Activated CD4-positive, alpha-beta T cell treated with anti-CD3 and anti-CD28 coated beads, Interleukin-2, amount 50 U/mL, for 4 hours (primary cell): Measurements from ENCODE around the gene DIP2C.
"Not testable (repeated sequence)": the region's sequence is repeated elsewhere in the genome, so short reads cannot be mapped to it uniquely, and the experiment has no call there.

Experiments used
- DNase-seq, 2 experiments: peaks; one replicate each; pipeline ENCODE4 v3.0.0-alpha.2; 2020

The DIP2C gene

GRCh38 chr10:396535-397220 is 292.8 kb downstream of the DIP2C start:
- no peak for DNase-seq

GRCh38 chr10:396107-396506 is 293.4 kb downstream of the DIP2C start:
- DNase-seq = no peak

GRCh38 chr10:395665-396064 is 293.8 kb downstream of the DIP2C start:
- no peak for DNase-seq

- not testable (repeated sequence) for DNase-seq
Measured at GRCh38 chr10:394439-395101, 294.9 kb downstream of the DIP2C start.

- no peak for DNase-seq
Measured at GRCh38 chr10:393787-394438, 295.6 kb downstream of the DIP2C start.

- DNase-seq = no peak
Measured at GRCh38 chr10:393106-393745, 296.2 kb downstream of the DIP2C start.

- DNase-seq = no peak
Measured at GRCh38 chr10:392705-393037, 296.8 kb downstream of the DIP2C start.

- no peak for DNase-seq
Measured at GRCh38 chr10:391847-392704, 297.4 kb downstream of the DIP2C start.

- no peak for DNase-seq
Measured at GRCh38 chr10:391305-391704, 298.2 kb downstream of the DIP2C start.

- no peak for DNase-seq
Measured at GRCh38 chr10:390449-391100, 298.9 kb downstream of the DIP2C start.

GRCh38 chr10:389836-390448 is 299.5 kb downstream of the DIP2C start:
- no peak for DNase-seq

GRCh38 chr10:389261-389790 is 300.1 kb downstream of the DIP2C start:
- DNase-seq = no peak

GRCh38 chr10:388661-389045 is 300.8 kb downstream of the DIP2C start:
- DNase-seq = no peak

- no peak for DNase-seq
Measured at GRCh38 chr10:387909-388660, 301.4 kb downstream of the DIP2C start.

GRCh38 chr10:387593-387891 is 301.9 kb downstream of the DIP2C start:
- no peak for DNase-seq

- DNase-seq = no peak
Measured at GRCh38 chr10:386771-387592, 302.5 kb downstream of the DIP2C start.

GRCh38 chr10:385571-386300 is 303.7 kb downstream of the DIP2C start:
- DNase-seq = no peak

GRCh38 chr10:384538-385305 is 304.7 kb downstream of the DIP2C start:
- DNase-seq = no peak

- DNase-seq = no peak
Measured at GRCh38 chr10:383519-383918, 305.9 kb downstream of the DIP2C start.
